Urinary bladder (tissue), 4 donors: ENCODE measurements around the gene H3-3A. TPM values are rescaled to one million over a fixed set of nuclear protein-coding genes. Genes with fewer than 3 reads are reported as not detected.

Experiments used
- DNase-seq: peaks from one replicate; pipeline ENCODE4 v3.0.0-alpha.2; 2015; ENCODE audit errors: extremely low spot score
- H3K27ac ChIP-seq: one replicate; pipeline ENCODE4 v1.5.1; 2013; ENCODE audit warnings: low read depth, mild to moderate bottlenecking, moderate library complexity
- H3K36me3 ChIP-seq: one replicate; pipeline ENCODE4 v1.6.1; 2013; ENCODE audit warnings: mild to moderate bottlenecking, moderate library complexity; ENCODE audit not compliant: insufficient read depth
- H3K4me1 ChIP-seq: one replicate; pipeline ENCODE4 v1.6.1; 2013; ENCODE audit warnings: mild to moderate bottlenecking, moderate library complexity; ENCODE audit not compliant: insufficient read depth
- H3K4me3 ChIP-seq: one replicate; pipeline ENCODE4 v1.5.1; 2013; ENCODE audit warnings: low read depth, low read length
- WGBS: extraction: QIAGEN DNeasy Blood & Tissue Kit; methylation state at CpG from one replicate; pipeline ENCODE4 v1.1.7; 2013; 5-methylcytosine and 5-hydroxymethylcytosine counted together
- polyA plus RNA-seq: library from polyadenylated mRNA; stranded (reverse); fragments of 200-250 nt; gene quantifications from one replicate; pipeline ENCODE4 v1.2.3, GENCODE V29; 2013
- total RNA-seq: library from RNA; depleted of rRNA; stranded (reverse); fragments of >200 nt; gene quantifications from one replicate; pipeline ENCODE4 v1.2.3, GENCODE V29; 2014
- donor health status: healthy with polysubstance abuse.
- donor health status: healthy.

Gene H3-3A
- total and polyA plus RNA-seq, 2 donors = 430 to 519 TPM

- no peak overlapping the region for H3K4me3 ChIP-seq
- WGBS = 91% methylated on average over 1 of the region's 1 CpG
- no peak overlapping the region for H3K27ac ChIP-seq
- no peaks in the 10 kb centered on the region for H3K36me3 ChIP-seq
- no peak for DNase-seq
- no peaks in the 10 kb centered on the region for H3K4me1 ChIP-seq
Observed at GRCh38 chr1:226038661-226039060, 23.9 kb upstream of the H3-3A start.

GRCh38 chr1:226041419-226041818, 21.1 kb upstream of the H3-3A start:
- H3K36me3 ChIP-seq = no peaks in the 10 kb centered on the region
- WGBS = 34% methylated on average over 1 of the region's 1 CpG
- H3K27ac ChIP-seq = no peak overlapping the region
- no peak overlapping the region for H3K4me3 ChIP-seq
- no peaks in the 10 kb centered on the region for H3K4me1 ChIP-seq
- DNase-seq = no peak

GRCh38 chr1:226044514-226045101, 17.9 kb upstream of the H3-3A start:
- DNase-seq = no peak
- H3K36me3 ChIP-seq = no peaks in the 10 kb centered on the region
- no peak overlapping the region for H3K4me3 ChIP-seq
- no peak overlapping the region for H3K27ac ChIP-seq
- H3K4me1 ChIP-seq = no peaks in the 10 kb centered on the region
- WGBS = 63% methylated on average over 4 of the region's 4 CpGs

- no peak for DNase-seq
- WGBS = 87% methylated on average over 6 of the region's 6 CpGs
- Histone ChIP-seq H3K27ac (no peak overlapping the region), H3K36me3 (no peaks in the 10 kb centered on the region), H3K4me3 (no peak overlapping the region), H3K4me1 (no peaks in the 10 kb centered on the region)
Observed at GRCh38 chr1:226046240-226046639, 16.3 kb upstream of the H3-3A start.

GRCh38 chr1:226047495-226047894, 15.0 kb upstream of the H3-3A start:
- no peak overlapping the region for H3K4me3 ChIP-seq
- no peak overlapping the region for H3K27ac ChIP-seq
- H3K36me3 ChIP-seq = no peaks in the 10 kb centered on the region
- 32% methylated on average over 1 of the region's 1 CpG for WGBS
- H3K4me1 ChIP-seq = no peaks in the 10 kb centered on the region
- no peak for DNase-seq

- no peak overlapping the region for H3K27ac ChIP-seq
- 78% methylated on average over 1 of the region's 1 CpG for WGBS
- no peaks in the 10 kb centered on the region for H3K4me1 ChIP-seq
- no peak overlapping the region for H3K4me3 ChIP-seq
- no peak for DNase-seq
- no peaks in the 10 kb centered on the region for H3K36me3 ChIP-seq
Observed at GRCh38 chr1:226048886-226049285, 13.6 kb upstream of the H3-3A start.

GRCh38 chr1:226050133-226050532, 12.4 kb upstream of the H3-3A start:
- Histone ChIP-seq H3K27ac (no peak overlapping the region), H3K4me1 (no peaks in the 10 kb centered on the region), H3K4me3 (no peak overlapping the region), H3K36me3 (no peaks in the 10 kb centered on the region)
- no peak for DNase-seq
- WGBS = 91% methylated on average over 4 of the region's 4 CpGs

GRCh38 chr1:226051365-226051764, 11.2 kb upstream of the H3-3A start:
- Histone ChIP-seq H3K4me3 (no peak overlapping the region), H3K36me3 (no peaks in the 10 kb centered on the region), H3K27ac (no peak overlapping the region), H3K4me1 (no peaks in the 10 kb centered on the region)
- WGBS = 95% methylated on average over 2 of the region's 2 CpGs
- no peak for DNase-seq

- peaks cover 2% of the 10 kb centered on the region for H3K36me3 ChIP-seq
- H3K4me1 ChIP-seq = no peaks in the 10 kb centered on the region
- H3K27ac ChIP-seq = no peak overlapping the region
- 95% methylated on average over 1 of the region's 1 CpG for WGBS
- H3K4me3 ChIP-seq = no peak overlapping the region
- no peak for DNase-seq
Observed at GRCh38 chr1:226052061-226052460, 10.5 kb upstream of the H3-3A start.

GRCh38 chr1:226054519-226055327, 7.8 kb upstream of the H3-3A start:
- Histone ChIP-seq H3K4me3 (no peak overlapping the region), H3K4me1 (no peaks in the 10 kb centered on the region), H3K27ac (no peak overlapping the region), H3K36me3 (peaks cover 2% of the 10 kb centered on the region)
- 61% methylated on average over 6 of the region's 6 CpGs for WGBS
- DNase-seq = no peak

GRCh38 chr1:226059709-226060108, 2.8 kb upstream of the H3-3A start:
- Histone ChIP-seq H3K27ac (no peak overlapping the region), H3K4me3 (no peak overlapping the region), H3K36me3 (peaks cover 2% of the 10 kb centered on the region), H3K4me1 (no peaks in the 10 kb centered on the region)
- 97% methylated on average over 1 of the region's 1 CpG for WGBS
- no peak for DNase-seq

GRCh38 chr1:226060427-226060826, 2.1 kb upstream of the H3-3A start:
- WGBS = 100% methylated on average over 1 of the region's 1 CpG
- H3K4me1 ChIP-seq = no peaks in the 10 kb centered on the region
- no peak overlapping the region for H3K4me3 ChIP-seq
- peaks cover 2% of the 10 kb centered on the region for H3K36me3 ChIP-seq
- no peak overlapping the region for H3K27ac ChIP-seq
- DNase-seq = no peak

GRCh38 chr1:226061068-226061840, 1.3 kb upstream of the H3-3A start:
- H3K4me3 ChIP-seq = peak overlapping the region; percentile 58
- H3K36me3 ChIP-seq = peaks cover 4% of the 10 kb centered on the region
- peak; percentile 17 for DNase-seq
- no peaks in the 10 kb centered on the region for H3K4me1 ChIP-seq
- WGBS = 10% methylated on average over 21 of the region's 21 CpGs
- H3K27ac ChIP-seq = peak overlapping the region; percentile 98
